GM13976 (cell line): ENCODE data around the gene HOGA1.

Experiments
- DNase-seq: peaks from one replicate; pipeline ENCODE4 v3.0.0; 2012; ENCODE audit warnings: low spot score
- in situ Hi-C: fragments of 300-500 bp; cut with MboI; formaldehyde crosslinking; loops from one replicate; pipeline ENCODE4 v1.12.0; 2022; ENCODE audit warnings: low sequenced_read_pairs, mixed read lengths, inconsistent platforms; ENCODE audit not compliant: unreplicated experiment
- TF ChIP-seq, protein P1 (sequence below): IDR thresholded peaks from 2 replicates; pipeline ENCODE4 v1.5.1; 2012; ENCODE audit warnings: borderline replicate concordance, mild to moderate bottlenecking; ENCODE audit not compliant: insufficient read depth; ENCODE audit errors: extremely low read depth, missing control alignments, control extremely low read depth

HOGA1 gene

DNA sequence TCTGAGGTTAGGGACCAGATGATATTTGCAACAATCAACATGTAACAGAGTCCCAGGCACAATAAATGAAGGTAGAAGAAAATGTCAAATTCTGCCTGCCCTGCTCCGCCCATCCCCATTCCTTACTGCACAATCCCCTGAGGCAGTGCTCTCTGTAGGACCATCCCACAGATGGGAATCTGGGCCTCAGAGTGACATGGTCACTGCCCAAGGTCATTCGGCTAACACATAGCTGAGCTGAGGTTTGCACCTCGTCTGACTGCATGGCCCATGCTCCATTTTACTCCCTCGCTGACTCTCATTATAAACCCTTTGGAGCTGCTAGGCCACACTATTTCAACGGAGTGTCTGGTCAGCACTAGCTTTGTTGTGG is 1.2 kb downstream of the HOGA1 start:
- TF ChIP-seq, protein P1, sequence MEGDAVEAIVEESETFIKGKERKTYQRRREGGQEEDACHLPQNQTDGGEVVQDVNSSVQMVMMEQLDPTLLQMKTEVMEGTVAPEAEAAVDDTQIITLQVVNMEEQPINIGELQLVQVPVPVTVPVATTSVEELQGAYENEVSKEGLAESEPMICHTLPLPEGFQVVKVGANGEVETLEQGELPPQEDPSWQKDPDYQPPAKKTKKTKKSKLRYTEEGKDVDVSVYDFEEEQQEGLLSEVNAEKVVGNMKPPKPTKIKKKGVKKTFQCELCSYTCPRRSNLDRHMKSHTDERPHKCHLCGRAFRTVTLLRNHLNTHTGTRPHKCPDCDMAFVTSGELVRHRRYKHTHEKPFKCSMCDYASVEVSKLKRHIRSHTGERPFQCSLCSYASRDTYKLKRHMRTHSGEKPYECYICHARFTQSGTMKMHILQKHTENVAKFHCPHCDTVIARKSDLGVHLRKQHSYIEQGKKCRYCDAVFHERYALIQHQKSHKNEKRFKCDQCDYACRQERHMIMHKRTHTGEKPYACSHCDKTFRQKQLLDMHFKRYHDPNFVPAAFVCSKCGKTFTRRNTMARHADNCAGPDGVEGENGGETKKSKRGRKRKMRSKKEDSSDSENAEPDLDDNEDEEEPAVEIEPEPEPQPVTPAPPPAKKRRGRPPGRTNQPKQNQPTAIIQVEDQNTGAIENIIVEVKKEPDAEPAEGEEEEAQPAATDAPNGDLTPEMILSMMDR = no peak
- no peak for DNase-seq
- in situ Hi-C loops = no loop called here

DNA sequence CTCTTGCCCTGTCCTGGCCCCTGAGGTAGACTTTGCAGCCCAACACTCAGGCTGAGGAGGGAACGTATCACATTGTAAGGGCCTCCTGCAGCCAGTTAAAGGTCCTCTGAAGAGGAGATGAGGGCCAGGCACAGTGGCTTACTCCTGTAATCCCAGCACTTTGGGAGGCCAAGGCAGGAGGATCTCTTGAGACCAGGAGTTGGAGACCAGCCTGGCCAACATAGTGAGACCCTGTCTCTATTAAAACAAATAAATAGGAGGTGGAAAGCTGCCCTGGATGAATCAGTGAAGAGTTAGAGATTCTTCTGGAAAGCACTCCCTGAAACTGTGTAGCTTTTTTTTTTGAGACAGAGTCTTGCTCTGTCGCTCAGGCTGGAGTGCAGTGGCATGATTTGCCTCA is 3.0 kb downstream of the HOGA1 start:
- TF ChIP-seq, protein P1 = no peak
- in situ Hi-C loops = no loop called here
- DNase-seq = no peak

DNA sequence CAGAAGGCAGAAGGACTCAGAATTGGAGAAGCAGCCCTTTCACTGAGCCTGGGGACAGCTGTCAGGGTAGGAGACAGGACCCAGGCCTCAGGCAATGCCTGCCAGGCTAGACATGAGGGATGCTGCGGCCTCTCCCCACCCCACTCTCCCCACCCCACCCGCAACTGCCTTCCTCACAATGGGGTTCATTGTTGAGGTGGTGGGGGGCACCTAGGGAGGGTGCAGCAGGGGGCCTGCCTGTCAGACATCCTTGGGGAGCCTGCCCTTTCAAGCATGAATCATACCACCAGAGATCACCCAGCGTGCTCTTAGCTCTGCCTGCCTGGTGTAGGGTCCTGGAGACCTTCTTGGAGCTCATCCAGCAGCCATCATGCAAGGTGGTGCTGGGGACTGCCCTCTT is 5.3 kb downstream of the HOGA1 start, which contains the start of gene C10orf62:
Gene C10orf62 (plus strand): TSS at position 243 of the 400 bp plus-strand sequence. CDS start 177 bp downstream, outside the sequence.
- TF ChIP-seq, protein P1 = no peak

DNA sequence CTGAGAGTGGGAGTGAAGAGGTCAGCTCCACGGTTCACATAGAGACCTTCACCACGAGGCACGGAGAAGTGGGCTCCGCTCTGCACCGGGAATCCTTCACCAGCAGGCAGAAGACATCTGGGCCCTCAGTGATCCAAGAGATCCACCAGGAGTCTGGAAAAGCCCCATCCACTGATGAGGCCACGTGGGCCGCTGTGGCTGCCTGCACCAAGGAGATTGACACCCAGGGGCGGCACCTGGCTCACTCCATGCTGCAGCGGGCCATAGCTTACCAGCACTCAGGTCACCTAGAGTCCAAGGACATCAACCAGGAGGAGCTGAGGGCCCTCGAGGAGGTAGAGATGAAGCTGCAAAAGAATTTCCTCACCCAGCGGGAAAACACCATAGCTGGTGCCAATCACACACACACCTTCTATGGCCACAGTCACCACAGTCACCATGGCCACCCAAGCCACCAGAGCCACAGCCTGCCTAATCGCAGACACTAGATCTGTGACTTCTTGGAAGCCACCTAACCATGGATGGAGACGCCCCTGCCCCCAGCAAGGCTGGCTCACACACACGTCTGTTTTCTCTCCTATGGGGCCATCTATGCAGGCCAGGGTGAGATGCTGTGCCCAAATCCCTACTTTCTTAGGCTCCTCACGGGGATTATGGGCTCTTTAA is 6.0 kb downstream of the HOGA1 start:
- DNase-seq = no peak
- TF ChIP-seq, protein P1 = no peak
- in situ Hi-C loops = no loop called here

More for the DNA sequence above, 5.3 kb downstream of the HOGA1 start, which contains the start of gene C10orf62:
- DNase-seq = no peak
- in situ Hi-C loops = no loop called here

DNA sequence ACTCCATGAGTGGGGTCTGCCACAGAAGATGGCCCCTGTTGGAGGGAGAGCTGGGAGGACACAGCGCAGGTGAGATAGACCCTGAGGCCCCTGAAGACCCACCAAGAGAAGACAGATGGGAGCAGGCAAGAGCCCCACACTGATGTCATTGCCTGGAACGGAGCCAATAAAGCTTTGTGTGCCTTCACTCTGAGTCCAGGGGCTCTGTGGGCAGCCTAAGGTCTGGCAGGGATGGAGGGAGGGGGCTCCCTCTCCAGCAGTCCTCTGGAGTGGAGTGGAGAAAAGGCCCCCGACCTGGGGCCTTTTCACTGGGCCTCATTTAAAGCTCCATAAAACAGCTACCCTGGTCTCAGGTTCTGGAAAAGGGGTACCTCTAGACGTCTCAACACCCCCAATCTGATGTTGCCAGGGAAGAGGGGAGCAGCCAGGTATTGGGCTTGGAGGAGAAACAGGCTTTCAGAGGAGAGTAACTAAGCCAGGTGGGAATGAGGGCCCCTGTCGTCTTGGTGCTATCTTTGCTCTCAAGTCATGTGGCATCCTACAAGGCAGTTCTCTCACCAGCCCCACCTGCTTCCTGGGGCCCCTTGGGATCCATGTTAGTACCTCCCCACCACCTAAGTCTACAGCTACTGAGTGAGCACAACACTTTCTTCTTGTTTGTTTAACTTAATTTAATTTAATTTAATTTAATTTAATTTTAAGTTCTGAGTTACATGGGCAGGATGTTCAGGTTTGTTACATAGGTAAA is 6.7 kb downstream of the HOGA1 start:
- in situ Hi-C loops = no loop called here
- TF ChIP-seq, protein P1 = no peak
- no peak for DNase-seq

DNA sequence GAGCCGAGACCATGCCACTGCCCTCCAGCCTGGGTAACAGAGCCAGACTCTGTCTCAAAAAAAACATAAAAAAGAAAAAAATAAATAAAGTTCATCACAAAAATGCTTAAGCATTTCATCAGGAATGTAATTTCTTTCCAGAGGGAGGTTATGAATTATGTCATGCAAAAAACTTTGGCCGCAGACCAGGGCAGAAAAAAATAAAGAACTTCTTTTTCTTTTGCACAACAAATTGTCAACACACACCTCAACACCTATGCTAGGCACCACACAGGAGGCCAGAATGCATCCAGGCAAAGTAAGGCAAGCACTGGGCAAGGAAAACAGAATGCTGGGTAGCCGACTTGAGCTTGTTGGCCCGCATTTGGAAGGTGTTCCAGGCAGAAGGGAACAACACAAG is 9.2 kb downstream of the HOGA1 start:
- in situ Hi-C loops = no loop called here
- TF ChIP-seq, protein P1 = no peak
- DNase-seq = no peak
